ENCODE data around the gene TIGIT.

Gene TIGIT

GRCh38 chr3:114331710-114332109 lies 37.9 kb downstream of the TIGIT start:
- Histone ChIP-seq H3K4me1 (ENCODE audit: control insufficient read depth in 1 of 2, insufficient read depth in 1 of 2, low read depth in 1 of 2, low read length in 1 of 2) (no peaks in the 10 kb centered on the region), H3K27me3 (no peaks in the 10 kb centered on the region), H3K36me3 (no peaks in the 10 kb centered on the region), H3K4me3 (ENCODE audit: low read depth in 1 of 2, low read length in 1 of 2) (no peak overlapping the region), H3K9me3 (no peaks in the 10 kb centered on the region), H3K27ac (no peak overlapping the region)
- no peak for TF ChIP-seq CTCF (IDR thresholded peaks at IDR 0.05)

GRCh38 chr3:114332342-114333179 lies 38.7 kb downstream of the TIGIT start:
- no peak overlapping the region for H3K27ac ChIP-seq
- H3K4me3 ChIP-seq (ENCODE audit: low read depth in 1 of 2, low read length in 1 of 2) = no peak overlapping the region
- no peaks in the 10 kb centered on the region for H3K9me3 ChIP-seq
- no peak for TF ChIP-seq CTCF (IDR thresholded peaks at IDR 0.05)
- no peaks in the 10 kb centered on the region for H3K27me3 ChIP-seq
- no peaks in the 10 kb centered on the region for H3K36me3 ChIP-seq
- H3K4me1 ChIP-seq (ENCODE audit: control insufficient read depth in 1 of 2, insufficient read depth in 1 of 2, low read depth in 1 of 2, low read length in 1 of 2) = no peaks in the 10 kb centered on the region

DNA sequence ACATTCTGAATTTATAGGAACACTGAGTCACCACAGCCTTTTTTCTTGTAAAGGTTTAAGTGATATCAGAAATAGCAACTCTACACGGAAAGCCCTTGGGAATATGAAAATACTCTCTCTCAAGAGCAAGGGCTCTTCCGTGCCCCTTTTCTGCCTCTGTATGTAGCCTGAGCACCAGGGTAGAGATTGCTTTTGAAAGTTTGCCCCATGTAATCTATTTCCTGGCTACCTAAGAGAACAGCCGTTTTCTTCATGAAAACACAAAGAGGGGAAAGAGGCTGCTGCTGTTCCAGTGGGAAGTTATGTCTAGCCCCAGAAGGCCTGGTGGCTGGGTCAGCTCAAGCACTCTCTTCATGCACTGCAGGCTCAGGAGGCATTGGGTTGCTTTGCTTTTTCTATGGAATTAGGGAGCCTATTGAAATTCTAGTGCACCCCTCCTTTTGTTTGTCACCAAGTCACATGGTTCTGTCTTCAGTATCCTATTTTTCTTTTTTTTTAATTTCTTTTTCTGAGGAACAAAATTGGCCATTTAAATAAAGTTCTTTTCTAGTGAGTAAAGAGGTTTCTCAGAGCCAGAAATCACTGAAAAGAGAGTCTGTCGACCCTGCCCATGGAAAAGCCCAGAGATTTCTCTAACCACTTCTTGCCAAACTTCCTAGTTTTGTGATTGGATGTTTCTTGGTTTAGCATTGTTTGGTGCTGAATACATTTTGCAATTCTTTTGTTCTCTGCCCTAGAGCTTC lies 39.5 kb downstream of the TIGIT start:
- H3K27ac ChIP-seq = no peak overlapping the region
- no peaks in the 10 kb centered on the region for H3K9me3 ChIP-seq
- peaks cover 4% of the 10 kb centered on the region for H3K36me3 ChIP-seq
- H3K27me3 ChIP-seq = no peaks in the 10 kb centered on the region
- no peak for TF ChIP-seq CTCF (IDR thresholded peaks at IDR 0.05)
- H3K4me1 ChIP-seq (ENCODE audit: control insufficient read depth in 1 of 2, insufficient read depth in 1 of 2, low read depth in 1 of 2, low read length in 1 of 2) = no peaks in the 10 kb centered on the region
- H3K4me3 ChIP-seq (ENCODE audit: low read depth in 1 of 2, low read length in 1 of 2) = no peak overlapping the region

DNA sequence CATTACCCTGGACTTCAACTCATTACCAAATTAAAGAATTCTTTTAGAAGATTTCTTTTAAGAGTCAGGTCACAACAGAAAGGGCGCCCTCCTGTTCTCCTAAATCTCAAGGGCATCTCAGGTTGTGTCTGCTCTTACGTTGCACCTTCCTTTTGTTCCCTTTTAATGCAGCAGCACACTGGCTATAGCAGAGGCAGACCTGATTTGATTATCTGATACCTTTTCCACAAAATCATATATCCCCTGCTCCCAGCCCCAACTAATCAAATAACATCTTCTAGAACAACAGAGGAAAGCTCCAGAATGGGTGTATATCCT lies 40.1 kb downstream of the TIGIT start:
- no peaks in the 10 kb centered on the region for H3K27me3 ChIP-seq
- H3K36me3 ChIP-seq = peaks cover 9% of the 10 kb centered on the region
- no peak overlapping the region for H3K4me3 ChIP-seq (ENCODE audit: low read depth in 1 of 2, low read length in 1 of 2)
- H3K27ac ChIP-seq = no peak overlapping the region
- H3K4me1 ChIP-seq (ENCODE audit: control insufficient read depth in 1 of 2, insufficient read depth in 1 of 2, low read depth in 1 of 2, low read length in 1 of 2) = no peaks in the 10 kb centered on the region
- H3K9me3 ChIP-seq = no peaks in the 10 kb centered on the region
- TF ChIP-seq CTCF (IDR thresholded peaks at IDR 0.05) = no peak

- Histone ChIP-seq H3K27ac (no peak overlapping the region), H3K4me3 (ENCODE audit: low read depth in 1 of 2, low read length in 1 of 2) (no peak overlapping the region), H3K4me1 (ENCODE audit: control insufficient read depth in 1 of 2, insufficient read depth in 1 of 2, low read depth in 1 of 2, low read length in 1 of 2) (no peaks in the 10 kb centered on the region), H3K36me3 (peaks cover 13% of the 10 kb centered on the region), H3K27me3 (no peaks in the 10 kb centered on the region), H3K9me3 (no peaks in the 10 kb centered on the region)
- TF ChIP-seq CTCF (IDR thresholded peaks at IDR 0.05) = no peak
These were observed 42.4 kb downstream of the TIGIT start for GRCh38 chr3:114336122-114336697.

Measured in neutrophil (primary cell).